NCI-H345 (cell line): ENCODE data around the gene DHRS2.
"Not testable (repeated sequence)": the region's sequence is repeated elsewhere in the genome, so short reads cannot be mapped to it uniquely, and the experiment has no call there.

Experiments
- DNase-seq: peaks from one replicate; lab custom pipeline; 2025; lab: John Stamatoyannopoulos, UW

Gene DHRS2

GRCh38 chr14:23633160-23633701, 2.9 kb upstream of the DHRS2 start:
- DNase-seq: no peak

GRCh38 chr14:23634698-23635412, 1.3 kb upstream of the DHRS2 start:
- not testable (repeated sequence) for DNase-seq

GRCh38 chr14:23637312-23637654, 1.1 kb downstream of the DHRS2 start:
- DNase-seq: not testable (repeated sequence)

- DNase-seq: not testable (repeated sequence)
Observed at GRCh38 chr14:23637655-23638413, 1.7 kb downstream of the DHRS2 start.

- no peak for DNase-seq
Observed at GRCh38 chr14:23638414-23639047, 2.4 kb downstream of the DHRS2 start.

GRCh38 chr14:23639048-23639890, 3.1 kb downstream of the DHRS2 start:
- no peak for DNase-seq

- DNase-seq: no peak
Observed at GRCh38 chr14:23639891-23640523, 3.8 kb downstream of the DHRS2 start.

- DNase-seq: peak; percentile 59
Observed at GRCh38 chr14:23640524-23641141, 4.5 kb downstream of the DHRS2 start.

- DNase-seq: no peak
Observed at GRCh38 chr14:23641180-23641914, 5.2 kb downstream of the DHRS2 start.

- DNase-seq: no peak
Observed at GRCh38 chr14:23641915-23642588, 5.9 kb downstream of the DHRS2 start.

GRCh38 chr14:23643533-23644194, 7.5 kb downstream of the DHRS2 start:
- DNase-seq: no peak

GRCh38 chr14:23644195-23644918, 8.2 kb downstream of the DHRS2 start:
- no peak for DNase-seq

GRCh38 chr14:23644919-23645336, 8.8 kb downstream of the DHRS2 start:
- DNase-seq: no peak

- DNase-seq: no peak
Observed at GRCh38 chr14:23645504-23645811, 9.3 kb downstream of the DHRS2 start.

GRCh38 chr14:23645812-23646647, 9.9 kb downstream of the DHRS2 start:
- DNase-seq: no peak

GRCh38 chr14:23646648-23647549, 10.7 kb downstream of the DHRS2 start:
- no peak for DNase-seq

GRCh38 chr14:23647619-23648018, 11.5 kb downstream of the DHRS2 start:
- DNase-seq: no peak
